ENCODE results near the gene ZNF423.

The ZNF423 gene

GRCh38 chr16:49654425-49654824 is 201.5 kb downstream of the ZNF423 start:
- H3K27ac ChIP-seq, result no peak overlapping the region
- H3K27me3 ChIP-seq, result no peaks in the 10 kb centered on the region
- no peak for TF ChIP-seq CTCF (IDR thresholded peaks at IDR 0.05)
- no peak for DNase-seq
- H3K9me3 ChIP-seq, result no peaks in the 10 kb centered on the region
- peaks cover 0 to 15% (median 12%) of the 10 kb centered on the region in 4 donors for H3K4me1 ChIP-seq
- H3K4me3 ChIP-seq, result no peak overlapping the region
- H3K36me3 ChIP-seq, result no peaks in the 10 kb centered on the region
- intact Hi-C loops (cut with DNase I; ENCODE audit: low total_unique reads), result no loop called here

- Histone ChIP-seq H3K27me3 (no peaks in the 10 kb centered on the region), H3K4me1 (peaks cover 0 to 15% (median 12%) of the 10 kb centered on the region in 4 donors), H3K4me3 (no peak overlapping the region), H3K27ac (no peak overlapping the region), H3K9me3 (peaks cover 0 to 5% (median under 1%) of the 10 kb centered on the region in 3 donors), H3K36me3 (no peaks in the 10 kb centered on the region)
- intact Hi-C loops (cut with DNase I; ENCODE audit: low total_unique reads), result no loop called here
- no peak for DNase-seq
- no peak for TF ChIP-seq CTCF (IDR thresholded peaks at IDR 0.05)
These were observed 202.3 kb downstream of the ZNF423 start for GRCh38 chr16:49653577-49653976.

DNA sequence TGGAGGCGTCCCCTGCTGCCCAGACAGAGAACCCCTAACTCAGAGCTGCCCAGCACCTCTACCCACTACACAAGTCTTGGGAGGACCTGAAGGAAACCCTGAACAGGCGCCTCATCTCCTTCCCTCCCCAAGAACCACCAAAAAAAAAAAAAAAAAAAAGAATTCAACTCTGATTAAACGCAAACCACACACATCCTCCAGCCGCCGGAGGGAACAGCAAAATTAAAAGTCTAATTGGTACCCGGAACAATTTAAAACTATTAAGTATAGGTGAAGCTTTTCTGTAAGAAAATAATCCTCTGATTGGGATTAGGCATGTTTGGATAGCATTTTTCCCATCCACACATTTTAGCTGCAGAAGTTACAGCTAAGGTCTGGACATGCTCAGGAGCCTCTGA is 202.7 kb downstream of the ZNF423 start:
- TF ChIP-seq CTCF (IDR thresholded peaks at IDR 0.05), result no peak
- Histone ChIP-seq H3K4me3 (no peak overlapping the region), H3K9me3 (peaks cover 0 to 8% (median 4%) of the 10 kb centered on the region in 3 donors)

GRCh38 chr16:49652456-49653172 is 203.3 kb downstream of the ZNF423 start:
- intact Hi-C loops (cut with DNase I; ENCODE audit: low total_unique reads), result no loop called here
- Histone ChIP-seq H3K27ac (peak overlapping the region; percentile 10 to 42), H3K9me3 (peaks cover 0 to 13% (median 4%) of the 10 kb centered on the region in 3 donors), H3K27me3 (no peaks in the 10 kb centered on the region), H3K36me3 (peaks cover 0 to 5% (median 0%) of the 10 kb centered on the region in 3 donors), H3K4me3 (peak overlapping the region in 1 of 2 donors; percentile 22), H3K4me1 (peaks cover 0 to 15% (median 12%) of the 10 kb centered on the region in 4 donors)
- peak; percentile 70 to 79 for DNase-seq
- TF ChIP-seq CTCF (IDR thresholded peaks at IDR 0.05), result no peak

More for the DNA sequence above, 202.7 kb downstream of the ZNF423 start:
- H3K36me3 ChIP-seq, result no peaks in the 10 kb centered on the region
- H3K4me1 ChIP-seq, result peaks cover 0 to 15% (median 12%) of the 10 kb centered on the region in 4 donors
- peak overlapping the region in 1 of 2 donors; percentile 42 for H3K27ac ChIP-seq
- DNase-seq, result no peak
- intact Hi-C loops (cut with DNase I; ENCODE audit: low total_unique reads), result no loop called here
- H3K27me3 ChIP-seq, result no peaks in the 10 kb centered on the region

DNA sequence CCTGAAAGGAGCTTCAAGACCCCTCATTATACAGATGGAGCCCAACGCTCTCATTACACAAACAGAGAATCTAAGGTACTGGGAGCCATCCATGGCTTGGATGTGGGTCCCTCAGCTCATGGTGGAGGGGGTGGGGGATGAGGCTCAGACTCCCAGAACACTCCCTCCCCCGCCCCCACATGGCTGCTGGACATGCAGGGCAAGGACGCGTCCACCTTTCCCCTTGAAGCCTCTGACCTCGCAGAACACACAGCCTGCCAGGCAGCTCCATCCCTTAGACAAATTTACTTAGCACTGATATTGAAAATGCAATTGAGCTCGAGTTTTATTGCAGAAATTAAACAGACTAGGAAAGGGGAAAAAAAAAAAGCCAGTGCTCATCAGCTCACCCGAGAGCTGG is 203.9 kb downstream of the ZNF423 start:
- Histone ChIP-seq H3K27ac (peak overlapping the region; percentile 10 to 42), H3K27me3 (no peaks in the 10 kb centered on the region), H3K9me3 (peaks cover 0 to 18% (median 4%) of the 10 kb centered on the region in 3 donors), H3K36me3 (peaks cover 0 to 7% (median 0%) of the 10 kb centered on the region in 3 donors), H3K4me1 (peaks cover 0 to 15% (median 12%) of the 10 kb centered on the region in 4 donors), H3K4me3 (peak overlapping the region in 1 of 2 donors; percentile 22)
- intact Hi-C loops (cut with DNase I; ENCODE audit: low total_unique reads), result no loop called here
- no peak for DNase-seq
- no peak for TF ChIP-seq CTCF (IDR thresholded peaks at IDR 0.05)

All from tibial artery (tissue), 4 donors.